H1 (cell line): ENCODE results near the gene CDC37.

Experiments used
- POLR2A ChIP-seq, 2 experiments: IDR thresholded peaks; 1 replicate in 1 of 2; 2 replicates in 1 of 2; pipeline ENCODE4 v1.6.1; 2011; ENCODE audit warnings: low read depth in 2 of 2, low read length in 2 of 2, mild to moderate bottlenecking in 2 of 2; ENCODE audit errors: control extremely low read depth in 1 of 2
- USF2 ChIP-seq: IDR thresholded peaks from 2 replicates; pipeline ENCODE4 v1.6.1; 2011; ENCODE audit warnings: low read length, improper control_type of control experiment
- TF ChIP-seq, protein P1 (sequence below): IDR thresholded peaks from 2 replicates; pipeline ENCODE4 v1.6.1; 2011; ENCODE audit warnings: low read depth, mild to moderate bottlenecking, low read length; ENCODE audit not compliant: insufficient read depth
- TF ChIP-seq, protein P2 (sequence below), 3 experiments: IDR thresholded peaks; 1 replicate in 2 of 3; 2 replicates in 1 of 3; pipeline versions ENCODE4 v1.5.1 to v1.6.1; 2011; ENCODE audit warnings: low read length in 3 of 3, mild to moderate bottlenecking in 3 of 3, inconsistent platforms in 2 of 3, low read depth in 1 of 3, moderate library complexity in 1 of 3; ENCODE audit not compliant: insufficient read depth in 1 of 3; ENCODE audit errors: control extremely low read depth in 1 of 3
- TF ChIP-seq, protein P3 (sequence below): IDR thresholded peaks from 2 replicates; pipeline ENCODE4 v1.6.1; 2012; ENCODE audit warnings: inconsistent platforms

DNA sequence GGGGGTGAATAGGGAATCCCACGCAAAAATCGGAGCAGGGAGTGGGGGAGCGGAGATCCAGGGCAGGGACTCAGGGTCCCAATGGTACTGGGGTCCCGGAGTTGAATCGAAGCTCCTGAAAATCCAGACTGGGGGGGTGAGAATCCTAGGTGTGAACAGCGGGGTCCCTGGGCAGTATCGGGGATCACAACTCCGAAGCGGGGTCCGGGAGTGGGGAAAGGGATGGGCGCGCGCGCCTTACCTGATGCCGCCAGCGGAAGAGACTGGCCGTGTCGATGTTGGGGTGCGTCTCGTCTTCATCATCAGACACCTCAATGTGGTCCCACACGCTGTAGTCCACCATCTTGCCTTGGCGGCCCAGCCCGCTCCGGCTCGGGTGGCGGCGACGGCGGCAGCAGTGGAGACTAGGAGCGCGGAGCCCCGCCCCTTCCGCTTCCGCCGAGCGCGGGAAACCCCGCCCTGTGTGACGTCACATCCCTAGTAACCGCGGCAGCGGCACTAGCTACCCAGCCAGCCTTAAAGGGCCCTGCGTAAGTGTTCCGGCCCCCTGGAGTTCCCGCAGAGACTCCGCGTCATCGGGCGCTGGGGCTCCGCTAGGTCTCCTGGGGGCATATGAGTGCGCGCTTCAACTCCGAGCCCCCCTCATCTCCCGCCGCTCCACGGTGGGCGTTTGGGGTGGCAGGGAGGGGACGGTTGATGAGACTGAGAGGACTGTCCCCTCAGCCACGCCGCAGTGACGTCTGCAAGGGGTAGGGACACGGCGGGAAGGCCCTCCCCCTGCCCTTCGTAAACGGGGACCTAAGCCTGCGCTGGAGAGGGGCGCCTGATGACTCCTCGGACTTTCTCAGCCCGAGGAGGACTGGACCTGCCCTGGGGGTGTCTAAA, at the start of gene CDC37:
- TF ChIP-seq USF2 (no peak), POLR2A (IDR thresholded peaks at IDR 0.05; ENCODE audit: control extremely low read depth in 1 of 2, low read depth in 2 of 2, low read length in 2 of 2) (peak in 1 of 2 experiments; percentile 95; a peak in 2 of 3 replicates)
- TF ChIP-seq, protein P1, sequence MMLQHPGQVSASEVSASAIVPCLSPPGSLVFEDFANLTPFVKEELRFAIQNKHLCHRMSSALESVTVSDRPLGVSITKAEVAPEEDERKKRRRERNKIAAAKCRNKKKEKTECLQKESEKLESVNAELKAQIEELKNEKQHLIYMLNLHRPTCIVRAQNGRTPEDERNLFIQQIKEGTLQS, result no peak
- TF ChIP-seq, protein P2, sequence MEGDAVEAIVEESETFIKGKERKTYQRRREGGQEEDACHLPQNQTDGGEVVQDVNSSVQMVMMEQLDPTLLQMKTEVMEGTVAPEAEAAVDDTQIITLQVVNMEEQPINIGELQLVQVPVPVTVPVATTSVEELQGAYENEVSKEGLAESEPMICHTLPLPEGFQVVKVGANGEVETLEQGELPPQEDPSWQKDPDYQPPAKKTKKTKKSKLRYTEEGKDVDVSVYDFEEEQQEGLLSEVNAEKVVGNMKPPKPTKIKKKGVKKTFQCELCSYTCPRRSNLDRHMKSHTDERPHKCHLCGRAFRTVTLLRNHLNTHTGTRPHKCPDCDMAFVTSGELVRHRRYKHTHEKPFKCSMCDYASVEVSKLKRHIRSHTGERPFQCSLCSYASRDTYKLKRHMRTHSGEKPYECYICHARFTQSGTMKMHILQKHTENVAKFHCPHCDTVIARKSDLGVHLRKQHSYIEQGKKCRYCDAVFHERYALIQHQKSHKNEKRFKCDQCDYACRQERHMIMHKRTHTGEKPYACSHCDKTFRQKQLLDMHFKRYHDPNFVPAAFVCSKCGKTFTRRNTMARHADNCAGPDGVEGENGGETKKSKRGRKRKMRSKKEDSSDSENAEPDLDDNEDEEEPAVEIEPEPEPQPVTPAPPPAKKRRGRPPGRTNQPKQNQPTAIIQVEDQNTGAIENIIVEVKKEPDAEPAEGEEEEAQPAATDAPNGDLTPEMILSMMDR (IDR thresholded peaks at IDR 0.05; ENCODE audit: control extremely low read depth in 1 of 3, insufficient read depth in 1 of 3, low read depth in 1 of 3, low read length in 3 of 3), result peak in 2 of 3 experiments; percentile 0 to 10; a peak in 2 of 4 replicates
- TF ChIP-seq, protein P3, sequence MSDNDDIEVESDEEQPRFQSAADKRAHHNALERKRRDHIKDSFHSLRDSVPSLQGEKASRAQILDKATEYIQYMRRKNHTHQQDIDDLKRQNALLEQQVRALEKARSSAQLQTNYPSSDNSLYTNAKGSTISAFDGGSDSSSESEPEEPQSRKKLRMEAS, result peak; percentile 35; the same call in 1 of the 2 replicates
